ENCODE measurements around the gene RPL37.
A peak's percentile ranks its signal among the peaks of the same experiment; 100 is the strongest.
"Not testable (repeated sequence)": the region's sequence is repeated elsewhere in the genome, so short reads cannot be mapped to it uniquely, and the experiment has no call there.

The RPL37 gene

GRCh38 chr5:40794340-40794739, 40.7 kb downstream of the RPL37 start:
- H3K9ac ChIP-seq (ENCODE audit: low read length); DNase-seq; H3K27me3 ChIP-seq (ENCODE audit: insufficient read depth, low read length); H3K4me1 ChIP-seq (ENCODE audit: control insufficient read depth in 1 of 2, insufficient read depth in 2 of 2, low read length in 2 of 2); H2AFZ ChIP-seq (ENCODE audit: insufficient read depth, low read length, poor library complexity); H2BK120ac ChIP-seq (ENCODE audit: insufficient read depth, low read length, poor library complexity); H3K14ac ChIP-seq (ENCODE audit: low read length); H4K8ac ChIP-seq (ENCODE audit: low read depth, low read length); H3K36me3 ChIP-seq (ENCODE audit: control insufficient read depth in 1 of 2, insufficient read depth in 2 of 2, low read length in 2 of 2); H3K23ac ChIP-seq (ENCODE audit: low read length); H2AK5ac ChIP-seq (ENCODE audit: low read length); H3K79me1 ChIP-seq (ENCODE audit: low read length); H2BK12ac ChIP-seq (ENCODE audit: low read length); H3K9me3 ChIP-seq (ENCODE audit: insufficient read depth, low read depth, low read length); H2BK5ac ChIP-seq (ENCODE audit: low read depth, low read length, poor library complexity); H4K91ac ChIP-seq (ENCODE audit: low read depth, low read length); H4K12ac ChIP-seq (ENCODE audit: low read depth, low read length); H3K18ac ChIP-seq (ENCODE audit: low read length); H3K79me2 ChIP-seq (ENCODE audit: control insufficient read depth, insufficient read depth, low read length, poor library complexity); H3K4me2 ChIP-seq (ENCODE audit: low read length); H3K4ac ChIP-seq (ENCODE audit: low read depth, low read length); H3K27ac ChIP-seq (ENCODE audit: low read depth, low read length); H3K4me3 ChIP-seq (ENCODE audit: low read depth, low read length): not testable (repeated sequence)

GRCh38 chr5:40792691-40793090, 42.3 kb downstream of the RPL37 start:
- not testable (repeated sequence) for H3K36me3 ChIP-seq (ENCODE audit: control insufficient read depth in 1 of 2, insufficient read depth in 2 of 2, low read length in 2 of 2); H3K23ac ChIP-seq (ENCODE audit: low read length); H3K79me1 ChIP-seq (ENCODE audit: low read length); H2AK5ac ChIP-seq (ENCODE audit: low read length); H3K4ac ChIP-seq (ENCODE audit: low read depth, low read length); H3K27ac ChIP-seq (ENCODE audit: low read depth, low read length); H3K18ac ChIP-seq (ENCODE audit: low read length); H4K12ac ChIP-seq (ENCODE audit: low read depth, low read length); H3K27me3 ChIP-seq (ENCODE audit: insufficient read depth, low read length); H4K91ac ChIP-seq (ENCODE audit: low read depth, low read length); H3K4me1 ChIP-seq (ENCODE audit: control insufficient read depth in 1 of 2, insufficient read depth in 2 of 2, low read length in 2 of 2); H2BK12ac ChIP-seq (ENCODE audit: low read length); H2BK120ac ChIP-seq (ENCODE audit: insufficient read depth, low read length, poor library complexity); DNase-seq; H3K4me2 ChIP-seq (ENCODE audit: low read length); H2AFZ ChIP-seq (ENCODE audit: insufficient read depth, low read length, poor library complexity); H3K9me3 ChIP-seq (ENCODE audit: insufficient read depth, low read depth, low read length); H3K14ac ChIP-seq (ENCODE audit: low read length); H2BK5ac ChIP-seq (ENCODE audit: low read depth, low read length, poor library complexity); H4K8ac ChIP-seq (ENCODE audit: low read depth, low read length); H3K4me3 ChIP-seq (ENCODE audit: low read depth, low read length); H3K9ac ChIP-seq (ENCODE audit: low read length); H3K79me2 ChIP-seq (ENCODE audit: control insufficient read depth, insufficient read depth, low read length, poor library complexity)
- WGBS (ENCODE audit: extremely low coverage, insufficient coverage, insufficient read length) = no CpG with 5 or more reads among the region's 10 CpGs

- DNase-seq = peak; percentile 11 to 56
Measured at GRCh38 chr5:40791715-40792139, 43.3 kb downstream of the RPL37 start.

GRCh38 chr5:40790947-40791593, 44.0 kb downstream of the RPL37 start:
- Histone ChIP-seq H3K36me3 (ENCODE audit: control insufficient read depth in 1 of 2, insufficient read depth in 2 of 2, low read length in 2 of 2) (peaks cover 2 to 3% of the 10 kb centered on the region in 2 experiments), H2AFZ (ENCODE audit: insufficient read depth, low read length, poor library complexity) (no peak overlapping the region), H2BK120ac (ENCODE audit: insufficient read depth, low read length, poor library complexity) (no peak overlapping the region), H3K18ac (ENCODE audit: low read length) (no peak overlapping the region), H3K9ac (ENCODE audit: low read length) (no peak overlapping the region), H3K27ac (ENCODE audit: low read depth, low read length) (no peak overlapping the region), H3K23ac (ENCODE audit: low read length) (no peak overlapping the region), H2AK5ac (ENCODE audit: low read length) (no peak overlapping the region), H3K79me2 (ENCODE audit: control insufficient read depth, insufficient read depth, low read length, poor library complexity) (no peaks in the 10 kb centered on the region), H3K4me3 (ENCODE audit: low read depth, low read length) (no peak overlapping the region), H3K9me3 (ENCODE audit: insufficient read depth, low read depth, low read length) (no peaks in the 10 kb centered on the region), H3K4me2 (ENCODE audit: low read length) (no peak overlapping the region), H3K4ac (ENCODE audit: low read depth, low read length) (peak overlapping the region; percentile 55), H3K79me1 (ENCODE audit: low read length) (no peaks in the 10 kb centered on the region), H4K8ac (ENCODE audit: low read depth, low read length) (no peak overlapping the region), H3K4me1 (ENCODE audit: control insufficient read depth in 1 of 2, insufficient read depth in 2 of 2, low read length in 2 of 2) (no peaks in the 10 kb centered on the region), H2BK5ac (ENCODE audit: low read depth, low read length, poor library complexity) (no peak overlapping the region), H4K91ac (ENCODE audit: low read depth, low read length) (no peak overlapping the region), H3K14ac (ENCODE audit: low read length) (no peak overlapping the region), H3K27me3 (ENCODE audit: insufficient read depth, low read length) (no peaks in the 10 kb centered on the region), H4K12ac (ENCODE audit: low read depth, low read length) (no peak overlapping the region), H2BK12ac (ENCODE audit: low read length) (no peak overlapping the region)
- WGBS (ENCODE audit: extremely low coverage, insufficient coverage, insufficient read length) = no CpG with 5 or more reads among the region's 3 CpGs
- DNase-seq = peak in 1 of 2 donors; percentile 18

More at GRCh38 chr5:40791715-40792139, 43.3 kb downstream of the RPL37 start:
- H3K4me1 ChIP-seq (ENCODE audit: control insufficient read depth in 1 of 2, insufficient read depth in 2 of 2, low read length in 2 of 2) = no peaks in the 10 kb centered on the region
- H3K36me3 ChIP-seq (ENCODE audit: control insufficient read depth in 1 of 2, insufficient read depth in 2 of 2, low read length in 2 of 2) = peaks cover 2 to 3% of the 10 kb centered on the region in 2 experiments
- no peak overlapping the region for H2BK5ac ChIP-seq (ENCODE audit: low read depth, low read length, poor library complexity)
- H3K18ac ChIP-seq (ENCODE audit: low read length) = no peak overlapping the region
- H3K9ac ChIP-seq (ENCODE audit: low read length) = no peak overlapping the region
- H3K4ac ChIP-seq (ENCODE audit: low read depth, low read length) = no peak overlapping the region
- H2BK120ac ChIP-seq (ENCODE audit: insufficient read depth, low read length, poor library complexity) = no peak overlapping the region
- H2AK5ac ChIP-seq (ENCODE audit: low read length) = no peak overlapping the region
- H2BK12ac ChIP-seq (ENCODE audit: low read length) = no peak overlapping the region
- no peak overlapping the region for H3K14ac ChIP-seq (ENCODE audit: low read length)
- H3K27ac ChIP-seq (ENCODE audit: low read depth, low read length) = no peak overlapping the region
- H3K4me3 ChIP-seq (ENCODE audit: low read depth, low read length) = no peak overlapping the region
- H3K4me2 ChIP-seq (ENCODE audit: low read length) = no peak overlapping the region
- H4K91ac ChIP-seq (ENCODE audit: low read depth, low read length) = no peak overlapping the region
- H3K9me3 ChIP-seq (ENCODE audit: insufficient read depth, low read depth, low read length) = no peaks in the 10 kb centered on the region
- H3K79me2 ChIP-seq (ENCODE audit: control insufficient read depth, insufficient read depth, low read length, poor library complexity) = no peaks in the 10 kb centered on the region
- no peaks in the 10 kb centered on the region for H3K79me1 ChIP-seq (ENCODE audit: low read length)
- WGBS (ENCODE audit: extremely low coverage, insufficient coverage, insufficient read length) = no CpG with 5 or more reads among the region's 3 CpGs
- H3K27me3 ChIP-seq (ENCODE audit: insufficient read depth, low read length) = no peaks in the 10 kb centered on the region
- no peak overlapping the region for H4K12ac ChIP-seq (ENCODE audit: low read depth, low read length)
- H4K8ac ChIP-seq (ENCODE audit: low read depth, low read length) = no peak overlapping the region
- no peak overlapping the region for H2AFZ ChIP-seq (ENCODE audit: insufficient read depth, low read length, poor library complexity)
- H3K23ac ChIP-seq (ENCODE audit: low read length) = no peak overlapping the region
